HEK293 (cell line): ENCODE measurements around the gene CRYZL1.

ENCODE experiments used
- BCL6B ChIP-seq: fragments of 450-650 bp; formaldehyde crosslinking; IDR thresholded peaks from 2 replicates; pipeline ENCODE4 v1.5.1; 2017; ENCODE audit warnings: missing biosample characterization, missing genetic modification characterization
- REPIN1 ChIP-seq: fragments of 450-650 bp; formaldehyde crosslinking; IDR thresholded peaks from 2 replicates; pipeline ENCODE4 v1.5.1; 2017; ENCODE audit warnings: missing biosample characterization, missing genetic modification characterization, low read depth
- REST ChIP-seq: fragments of 450-650 bp; formaldehyde crosslinking; IDR thresholded peaks from 2 replicates; pipeline ENCODE4 v1.5.1; 2016; ENCODE audit warnings: missing biosample characterization, missing genetic modification characterization
- SCRT2 ChIP-seq: fragments of 450-650 bp; formaldehyde crosslinking; IDR thresholded peaks from 2 replicates; pipeline ENCODE4 v1.5.1; 2016; ENCODE audit warnings: missing biosample characterization, missing genetic modification characterization
- WT1 ChIP-seq: fragments of 450-650 bp; formaldehyde crosslinking; IDR thresholded peaks from 2 replicates; pipeline ENCODE4 v1.5.1; 2016; ENCODE audit warnings: missing biosample characterization, missing genetic modification characterization
- ZBTB10 ChIP-seq: fragments of 450-650 bp; formaldehyde crosslinking; IDR thresholded peaks from 2 replicates; pipeline ENCODE4 v1.5.1; 2016; ENCODE audit warnings: missing biosample characterization, missing genetic modification characterization
- ZNF114 ChIP-seq: fragments of 450-650 bp; formaldehyde crosslinking; IDR thresholded peaks from 2 replicates; pipeline ENCODE4 v1.5.0; 2017; ENCODE audit warnings: missing biosample characterization, missing genetic modification characterization
- ZNF138 ChIP-seq: fragments of 450-650 bp; formaldehyde crosslinking; IDR thresholded peaks from 2 replicates; pipeline ENCODE4 v1.5.1; 2016; ENCODE audit warnings: missing biosample characterization, missing genetic modification characterization, borderline replicate concordance
- ZNF19 ChIP-seq: fragments of 450-650 bp; formaldehyde crosslinking; IDR thresholded peaks from 2 replicates; pipeline ENCODE4; 2016; ENCODE audit warnings: missing biosample characterization, missing genetic modification characterization, low read depth
- ZNF2 ChIP-seq: fragments of 450-650 bp; formaldehyde crosslinking; IDR thresholded peaks from 2 replicates; pipeline ENCODE4 v1.5.1; 2016; ENCODE audit warnings: missing biosample characterization, missing genetic modification characterization
- ZNF221 ChIP-seq: fragments of 450-650 bp; formaldehyde crosslinking; IDR thresholded peaks from 2 replicates; pipeline ENCODE4 v1.5.1; 2017; ENCODE audit warnings: missing biosample characterization, missing genetic modification characterization, borderline replicate concordance
- ZNF26 ChIP-seq: fragments of 450-650 bp; formaldehyde crosslinking; IDR thresholded peaks from 2 replicates; pipeline ENCODE4 v1.5.1; 2016; ENCODE audit warnings: missing biosample characterization, missing genetic modification characterization
- ZNF311 ChIP-seq: fragments of 450-650 bp; formaldehyde crosslinking; IDR thresholded peaks from 2 replicates; pipeline ENCODE4 v1.5.1; 2017; ENCODE audit warnings: missing biosample characterization, missing genetic modification characterization, borderline replicate concordance
- ZNF335 ChIP-seq: fragments of 450-650 bp; formaldehyde crosslinking; conservative IDR thresholded peaks from 2 replicates; pipeline ENCODE4 v1.5.1; 2016; ENCODE audit warnings: missing biosample characterization, missing genetic modification characterization
- ZNF354C ChIP-seq: fragments of 450-650 bp; formaldehyde crosslinking; IDR thresholded peaks from 2 replicates; pipeline ENCODE4 v1.5.1; 2016; ENCODE audit warnings: missing biosample characterization, missing genetic modification characterization, low read depth, borderline replicate concordance
- ZNF366 ChIP-seq: fragments of 450-650 bp; formaldehyde crosslinking; conservative IDR thresholded peaks from 2 replicates; pipeline ENCODE4 v1.5.1; 2016; ENCODE audit warnings: missing biosample characterization, missing genetic modification characterization
- ZNF513 ChIP-seq: fragments of 450-650 bp; IDR thresholded peaks from 2 replicates; pipeline ENCODE4 v1.5.1; 2018; ENCODE audit warnings: missing biosample characterization, missing genetic modification characterization
- ZNF530 ChIP-seq: fragments of 450-650 bp; formaldehyde crosslinking; IDR thresholded peaks from 2 replicates; pipeline ENCODE4 v1.5.1; 2016; ENCODE audit warnings: low read depth, missing biosample characterization, missing genetic modification characterization
- ZNF549 ChIP-seq: fragments of 450-650 bp; IDR thresholded peaks from 2 replicates; pipeline ENCODE4 v1.5.1; 2018; ENCODE audit warnings: missing biosample characterization, missing genetic modification characterization, mild to moderate bottlenecking, inconsistent platforms, moderate library complexity
- ZNF555 ChIP-seq: fragments of 450-650 bp; formaldehyde crosslinking; conservative IDR thresholded peaks from 2 replicates; pipeline ENCODE4 v1.5.1; 2017; ENCODE audit warnings: missing biosample characterization, mild to moderate bottlenecking, missing genetic modification characterization, inconsistent platforms
- ZNF623 ChIP-seq: fragments of 450-650 bp; formaldehyde crosslinking; IDR thresholded peaks from 2 replicates; pipeline ENCODE4 v1.5.1; 2016; ENCODE audit warnings: missing biosample characterization, missing genetic modification characterization
- ZNF664 ChIP-seq: fragments of 450-650 bp; formaldehyde crosslinking; IDR thresholded peaks from 2 replicates; pipeline ENCODE4 v1.5.1; 2016; ENCODE audit warnings: missing biosample characterization, missing genetic modification characterization
- ZNF768 ChIP-seq: fragments of 450-650 bp; formaldehyde crosslinking; IDR thresholded peaks from 2 replicates; pipeline ENCODE4 v1.5.1; 2018; ENCODE audit warnings: missing biosample characterization, mild to moderate bottlenecking, missing genetic modification characterization
- ZNF843 ChIP-seq: fragments of 450-650 bp; formaldehyde crosslinking; IDR thresholded peaks from 2 replicates; pipeline ENCODE4 v1.5.1; 2016; ENCODE audit warnings: missing biosample characterization, missing genetic modification characterization
- ZSCAN18 ChIP-seq: fragments of 450-650 bp; formaldehyde crosslinking; IDR thresholded peaks from 2 replicates; pipeline ENCODE4 v1.5.1; 2016; ENCODE audit warnings: missing biosample characterization, missing genetic modification characterization
- ZSCAN5A ChIP-seq: fragments of 450-650 bp; formaldehyde crosslinking; IDR thresholded peaks from 2 replicates; pipeline ENCODE4 v1.5.1; 2016; ENCODE audit warnings: missing biosample characterization, missing genetic modification characterization

The CRYZL1 gene

GRCh38 chr21:33641352-33642026 lies at the start of gene CRYZL1 (continued):
- TF ChIP-seq ZNF26 (tag by site-specific recombination) (no peak), ZNF221 (tag by site-specific recombination) (0 out of 2 replicates have a peak, but pooled peaks have one; percentile 55), ZNF530 (tag by site-specific recombination) (no peak), ZNF19 (tag by site-specific recombination) (no peak), REST (tag by site-specific recombination) (peak; percentile 45; the same call in 1 of the 2 replicates), WT1 (tag by site-specific recombination) (peak; percentile 58), ZNF623 (no peak; the same call in 1 of the 2 replicates), ZSCAN5A (tag by site-specific recombination) (peak; percentile 96), ZNF311 (tag by site-specific recombination) (no peak), ZNF366 (tag by site-specific recombination) (no peak; the same call in 1 of the 2 replicates), ZNF555 (tag by site-specific recombination) (no peak), ZNF114 (tag by site-specific recombination) (no peak), ZSCAN18 (tag by site-specific recombination) (no peak), ZNF549 (no peak), ZNF335 (tag by site-specific recombination) (peak; percentile 57; the same call in 1 of the 2 replicates), ZNF354C (tag by site-specific recombination) (no peak), SCRT2 (no peak), ZNF664 (tag by site-specific recombination) (no peak), ZNF768 (tag by site-specific recombination) (no peak), ZBTB10 (tag by site-specific recombination) (peak; percentile 61; the same call in 1 of the 2 replicates), ZNF843 (tag by site-specific recombination) (no peak), ZNF2 (peak; percentile 89), ZNF513 (tag by site-specific recombination) (peak; percentile 66; the same call in 1 of the 2 replicates), ZNF138 (tag by site-specific recombination) (no peak), REPIN1 (tag by site-specific recombination) (peak; percentile 88), BCL6B (tag by site-specific recombination) (no peak)
